Activated CD4-positive, alpha-beta T cell treated with anti-CD3 and anti-CD28 coated beads for 1 hour (primary cell): ENCODE data around the gene TNS1.

Experiments
- DNase-seq: peaks from one replicate; pipeline ENCODE4 v3.0.0-alpha.2; 2020

Gene TNS1

DNA sequence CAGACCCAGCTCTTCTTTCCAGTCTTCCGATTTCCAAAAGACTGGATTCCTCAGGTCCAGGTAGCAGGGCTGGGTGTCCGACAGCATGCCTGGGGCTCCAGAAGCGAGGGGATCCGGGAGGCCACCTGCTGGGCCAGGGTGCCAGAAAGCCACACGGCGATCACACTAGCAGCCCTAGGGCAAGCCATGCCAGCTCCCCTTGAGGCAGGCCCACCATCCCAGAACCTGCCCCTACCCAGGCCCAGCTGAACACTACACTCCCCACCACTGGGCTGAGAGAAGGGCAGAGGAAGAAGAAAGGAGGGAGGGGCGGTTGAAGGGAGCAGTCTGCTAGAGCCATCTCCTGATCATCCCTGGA is 163.1 kb downstream of the TNS1 start:
- no peak for DNase-seq

DNA sequence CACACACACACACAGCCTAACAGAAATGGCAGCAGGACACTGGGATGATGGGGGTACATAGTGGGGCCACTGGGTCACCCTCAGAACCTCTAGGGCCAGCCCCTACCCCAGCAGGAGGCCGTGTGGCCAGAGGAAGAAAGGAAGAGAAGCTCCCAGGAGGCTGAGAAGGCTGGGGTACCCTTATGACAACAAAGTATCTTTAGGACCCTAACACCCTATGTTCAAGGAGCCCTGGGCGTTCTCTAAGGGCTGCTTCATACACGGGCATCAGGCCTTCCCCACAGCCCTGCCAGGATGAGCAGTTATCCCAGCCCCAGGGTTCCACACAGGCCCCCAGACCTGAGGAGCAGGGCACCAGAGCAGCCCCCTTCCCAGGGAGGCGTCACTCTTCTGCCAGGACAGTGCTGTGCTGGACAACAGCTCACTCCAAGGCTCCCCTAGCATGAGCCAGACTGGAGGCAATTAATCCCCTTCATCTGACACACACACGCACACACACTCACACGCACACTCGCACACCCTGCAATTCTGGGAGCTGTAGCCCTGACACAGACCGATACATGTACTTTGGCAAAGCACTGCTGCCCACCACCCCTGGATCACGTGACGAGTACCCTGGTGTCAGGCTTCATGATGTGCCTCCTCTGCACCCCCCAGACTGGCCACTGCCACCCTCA is 163.6 kb downstream of the TNS1 start:
- DNase-seq: no peak

DNA sequence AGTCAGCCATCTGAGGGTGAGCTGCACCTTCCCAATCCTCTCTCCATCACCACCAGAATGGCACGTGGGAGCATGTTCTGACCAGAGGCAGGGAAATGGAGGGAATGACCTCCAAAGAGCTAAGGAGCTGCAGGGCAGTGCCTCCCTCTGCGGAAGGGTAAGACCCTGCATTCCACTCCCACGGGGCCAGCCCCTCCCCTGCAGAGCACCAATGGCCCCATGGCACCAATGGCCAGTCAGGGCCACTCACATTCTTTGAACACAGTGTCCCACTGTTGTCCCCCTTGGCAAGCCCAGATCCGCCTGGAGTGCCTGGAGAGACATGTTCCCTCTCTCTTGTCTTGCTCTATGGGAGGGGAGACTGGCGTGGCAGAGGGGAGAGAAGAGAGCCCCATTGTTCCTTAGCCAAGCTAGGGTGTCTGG is 164.4 kb downstream of the TNS1 start:
- no peak for DNase-seq

DNA sequence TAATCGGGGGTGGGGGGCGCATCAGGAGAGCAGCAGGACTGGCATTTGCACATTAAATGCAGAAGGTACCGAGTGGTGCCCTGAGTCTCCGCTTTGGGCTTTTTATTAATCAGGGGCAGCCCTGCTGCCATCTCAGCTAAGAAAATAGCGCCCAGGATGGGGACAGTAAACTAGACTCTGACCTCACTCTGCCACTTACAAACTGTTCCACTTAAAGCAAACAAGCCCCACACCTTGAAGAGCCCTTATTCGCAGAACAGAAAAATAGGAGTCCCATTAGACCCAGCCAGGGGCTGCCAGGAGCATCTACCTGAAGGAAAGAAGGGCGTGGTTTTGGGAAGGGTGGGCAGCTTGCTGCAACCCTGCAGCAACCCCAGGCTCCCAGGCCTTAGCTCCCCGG is 165.3 kb downstream of the TNS1 start:
- no peak for DNase-seq

DNA sequence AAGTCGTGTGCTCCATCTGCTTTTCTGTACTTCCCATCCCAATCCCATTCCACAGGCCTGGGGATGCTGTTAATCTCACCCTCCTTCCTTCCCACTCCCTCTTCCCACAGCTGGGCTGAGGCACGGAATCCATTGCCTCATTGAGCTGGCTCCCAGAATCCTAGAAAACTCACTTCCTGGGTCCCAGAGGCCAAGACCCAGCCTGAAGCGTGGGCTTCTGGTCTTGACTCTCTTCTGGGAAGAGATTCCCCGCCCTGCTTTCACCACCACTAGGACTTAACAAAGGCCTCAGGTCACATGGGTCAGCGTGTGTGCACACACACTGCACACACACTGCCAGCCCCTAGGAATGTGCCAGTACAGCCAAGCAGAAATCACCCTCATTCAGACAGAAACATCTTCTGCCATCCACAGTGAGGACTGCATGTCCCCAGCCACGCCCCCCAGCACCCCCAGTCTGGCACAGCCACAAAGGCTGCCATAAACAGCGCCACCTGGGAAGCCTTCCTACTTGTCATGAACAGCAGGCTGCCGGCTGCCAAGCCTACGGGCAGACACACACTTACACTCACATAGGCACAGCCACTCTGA is 165.8 kb downstream of the TNS1 start:
- DNase-seq: no peak

DNA sequence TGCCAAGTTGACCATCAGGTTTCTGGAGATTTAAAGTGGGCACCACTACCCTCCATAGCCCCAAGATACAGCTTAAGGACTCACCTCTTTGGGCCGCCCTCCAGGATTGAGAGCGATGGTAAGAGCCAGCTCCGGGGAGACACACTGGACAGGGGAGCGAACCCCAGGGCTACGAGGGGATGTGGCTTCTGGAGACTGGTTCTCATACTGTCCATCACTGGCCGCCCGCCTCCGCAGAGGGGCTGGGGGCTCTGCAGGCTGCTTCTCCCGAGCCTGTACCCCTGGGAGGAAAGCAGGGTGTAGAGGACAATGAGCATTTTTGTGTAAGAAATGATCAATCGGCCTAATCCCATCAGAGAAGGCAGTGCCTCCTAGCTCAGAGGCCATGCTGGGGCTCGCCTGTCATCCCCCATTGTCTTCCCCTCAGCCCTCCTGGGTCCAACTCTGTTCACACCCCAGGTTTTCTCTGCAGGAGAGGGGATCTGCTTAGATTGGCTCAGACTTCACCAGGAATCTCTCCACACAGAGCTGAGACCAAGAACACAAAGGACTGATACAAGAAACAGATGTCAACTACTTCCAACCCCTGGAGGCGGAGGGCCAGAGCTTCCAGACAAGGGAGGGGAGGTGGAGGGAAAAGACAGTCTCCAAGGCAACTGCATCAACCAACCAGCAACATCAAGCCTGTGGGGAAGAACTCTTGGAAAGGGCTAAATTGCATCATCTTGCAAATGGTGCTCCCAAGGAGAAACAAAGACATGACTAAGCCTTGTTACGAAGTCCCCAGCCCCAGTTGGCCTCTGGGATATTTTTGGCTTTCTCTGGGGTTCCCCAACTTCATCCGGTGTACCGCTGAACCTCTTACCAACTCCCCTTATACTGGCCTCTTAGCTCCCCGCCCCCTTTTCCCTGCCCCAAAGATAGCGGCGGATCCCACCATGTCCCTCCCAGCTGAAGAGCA is 166.6 kb downstream of the TNS1 start:
- no peak for DNase-seq

DNA sequence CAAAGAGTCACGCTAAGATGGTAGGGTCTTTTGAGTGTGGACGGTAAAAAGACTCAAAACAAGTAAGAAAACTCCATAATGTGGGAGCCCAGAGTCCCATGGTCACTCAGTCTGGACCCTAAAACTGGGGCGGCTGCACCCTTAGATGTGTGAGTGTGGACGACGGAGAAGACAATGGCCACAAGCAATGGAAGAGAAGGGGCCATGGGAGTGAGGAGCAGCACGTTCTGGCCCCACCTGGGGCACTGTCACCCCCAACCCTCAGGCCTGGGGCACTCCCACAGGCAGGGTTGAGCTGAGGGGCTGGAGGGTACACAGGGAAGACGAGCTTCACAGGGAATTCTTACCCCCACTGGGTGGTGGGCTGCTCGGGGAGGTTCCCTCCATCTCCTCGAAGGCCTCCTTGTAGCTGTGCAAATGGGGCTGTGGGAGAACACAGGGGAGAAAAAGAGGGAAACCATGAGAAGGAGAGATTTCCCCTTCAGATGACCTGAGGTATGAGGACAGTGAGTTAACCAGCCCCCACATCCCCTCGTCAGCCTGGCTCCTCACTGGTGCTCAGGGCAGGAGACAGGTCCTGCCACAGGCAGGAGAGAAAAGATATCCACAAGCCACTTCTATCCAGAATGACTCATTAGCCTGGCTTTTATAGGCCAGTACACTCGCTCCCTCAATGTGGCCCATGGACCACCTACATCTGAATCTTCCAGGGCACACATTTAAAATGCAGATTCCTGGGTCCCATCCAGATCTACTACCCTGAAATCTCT is 167.9 kb downstream of the TNS1 start:
- no peak for DNase-seq

DNA sequence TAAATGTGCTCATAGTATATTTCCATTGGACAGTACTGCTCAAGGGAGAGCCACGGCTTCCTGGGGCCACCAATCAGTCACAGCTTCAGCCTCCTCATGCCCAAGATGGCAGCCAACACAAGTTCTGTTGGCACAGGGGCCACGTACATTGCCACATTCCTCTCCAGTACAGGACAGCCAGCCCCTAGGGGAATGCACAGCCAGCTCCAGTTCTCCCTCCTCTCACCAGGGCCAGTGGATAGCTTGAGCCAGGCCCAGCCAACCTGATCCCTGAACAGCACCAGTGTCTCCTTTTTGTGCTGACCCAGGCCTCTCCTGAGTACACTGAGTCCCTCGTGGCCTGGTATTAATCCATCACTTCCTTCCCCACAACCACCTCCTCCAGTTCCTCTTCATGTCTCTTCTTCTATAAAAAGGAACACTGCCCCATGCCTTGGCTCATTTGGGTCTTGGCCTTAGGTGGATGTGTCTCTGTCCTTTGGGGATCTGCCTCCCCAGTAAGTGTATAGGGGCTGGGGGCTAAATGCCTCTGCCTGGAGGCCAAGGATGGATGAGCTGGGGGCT is 168.7 kb downstream of the TNS1 start:
- no peak for DNase-seq

DNA sequence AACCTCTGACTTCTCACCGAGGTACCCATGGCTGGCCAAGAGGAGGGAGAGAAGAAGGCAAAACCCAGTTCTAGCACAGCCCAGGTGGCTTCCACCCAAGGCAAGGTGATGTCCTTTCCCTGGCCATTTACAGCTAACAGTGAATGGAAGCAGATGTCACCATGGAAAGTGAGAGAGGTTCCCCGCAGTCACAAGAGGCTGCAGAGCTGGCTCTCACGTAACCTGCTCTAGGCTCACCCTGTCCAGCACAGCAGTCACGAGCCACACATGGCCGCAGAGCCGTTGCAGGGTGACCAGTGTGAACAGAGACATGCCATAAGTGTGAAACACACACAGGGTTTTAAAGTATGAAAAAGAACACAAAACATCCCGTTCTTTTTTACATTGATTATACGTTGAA is 169.4 kb downstream of the TNS1 start:
- DNase-seq: no peak

DNA sequence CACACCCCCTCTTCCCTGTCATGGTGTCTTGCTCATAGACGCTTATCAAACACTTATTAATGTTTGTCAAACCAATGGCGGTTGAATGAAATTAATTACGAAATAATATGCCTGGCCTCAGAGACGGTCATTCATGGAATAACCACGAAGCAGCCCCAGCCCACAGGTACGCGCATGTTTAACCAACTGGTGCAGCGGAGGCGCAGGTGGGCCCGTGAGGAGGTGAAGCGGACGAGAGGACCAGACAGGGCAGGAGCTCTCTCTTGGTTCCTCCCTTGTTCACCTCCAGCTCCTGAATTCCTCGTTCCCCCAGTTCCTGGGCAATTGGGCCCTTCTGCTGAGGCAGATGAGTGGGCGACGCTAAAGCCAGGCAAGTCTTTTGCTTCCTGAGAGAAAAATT is 169.8 kb downstream of the TNS1 start:
- no peak for DNase-seq

DNA sequence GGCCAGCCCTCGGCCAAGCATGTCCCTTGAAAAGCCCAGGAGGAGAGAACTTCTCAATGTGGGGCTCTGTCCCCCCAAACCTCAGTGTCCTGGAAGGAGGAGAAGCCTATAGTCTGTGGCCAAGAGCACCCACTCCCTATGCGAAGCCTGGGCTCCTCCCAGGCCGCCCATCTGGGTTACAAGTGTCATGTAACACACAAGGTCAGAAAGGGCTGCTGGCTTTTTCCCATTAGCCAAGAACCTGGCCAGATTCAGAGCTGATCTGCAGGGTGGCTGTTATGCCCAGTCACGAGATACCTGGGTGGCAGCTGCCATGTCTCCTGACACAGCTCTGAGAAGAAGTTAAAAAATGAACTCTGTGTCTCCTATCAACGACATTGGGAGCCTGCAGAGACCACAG is 170.7 kb downstream of the TNS1 start:
- DNase-seq: no peak

DNA sequence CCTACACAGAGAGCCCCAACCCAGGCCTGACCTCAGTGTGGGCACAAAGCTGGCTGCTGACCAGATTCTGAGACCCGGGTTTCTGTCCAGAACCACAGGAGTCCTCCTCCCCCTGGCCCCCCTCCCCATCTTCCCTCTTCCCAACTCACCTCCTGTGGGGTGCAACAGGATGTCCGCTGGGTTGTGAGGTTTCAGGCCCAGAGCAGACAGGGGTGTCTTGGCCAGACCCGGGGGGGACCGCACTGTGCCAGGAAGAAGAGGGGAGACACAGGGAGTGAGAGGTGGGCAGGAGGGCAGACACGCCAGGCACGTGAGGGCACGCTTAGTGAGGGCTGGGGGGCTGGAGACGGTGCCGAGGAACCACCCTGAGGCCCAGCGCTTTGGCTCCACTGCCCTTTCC is 171.5 kb downstream of the TNS1 start:
- no peak for DNase-seq

DNA sequence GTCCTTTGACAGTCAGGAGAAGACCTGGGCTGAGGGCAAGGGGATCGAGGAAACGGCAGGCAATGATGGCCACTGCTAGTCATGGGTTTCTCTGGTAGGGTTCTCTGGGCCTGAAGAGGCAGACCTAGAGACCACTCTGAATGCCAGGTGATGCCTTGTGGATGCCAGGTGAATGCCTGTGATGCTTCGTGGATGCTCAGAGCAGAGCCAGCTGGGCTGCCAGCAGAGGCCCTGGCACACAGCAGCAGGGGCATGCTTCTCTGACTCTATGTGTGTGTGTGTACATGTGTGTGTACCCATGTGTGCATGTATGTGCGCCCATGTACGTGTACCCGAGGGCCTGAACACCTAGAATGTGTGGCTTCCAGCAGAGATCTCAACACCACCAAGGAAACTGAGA is 172.0 kb downstream of the TNS1 start:
- no peak for DNase-seq

DNA sequence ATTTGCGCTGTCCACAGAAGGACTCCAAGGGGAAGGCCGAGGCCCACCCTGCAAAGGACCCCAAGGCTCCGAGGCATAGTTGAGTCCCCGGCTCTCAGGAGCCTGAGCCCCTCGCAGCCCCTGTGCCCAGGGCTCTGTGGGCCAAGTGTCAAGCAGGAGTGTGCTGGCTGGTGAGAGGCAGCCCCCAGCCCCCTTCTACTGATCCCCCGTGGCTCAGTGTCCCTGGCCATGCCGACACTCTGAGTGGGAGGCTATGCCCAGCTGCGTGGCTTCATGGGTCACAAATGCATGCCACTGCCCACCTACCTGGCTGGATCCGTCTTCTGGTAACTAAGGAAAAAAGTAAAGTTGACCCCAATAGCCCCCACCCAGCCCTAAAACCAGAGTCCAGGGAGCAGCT is 172.7 kb downstream of the TNS1 start:
- DNase-seq: no peak

DNA sequence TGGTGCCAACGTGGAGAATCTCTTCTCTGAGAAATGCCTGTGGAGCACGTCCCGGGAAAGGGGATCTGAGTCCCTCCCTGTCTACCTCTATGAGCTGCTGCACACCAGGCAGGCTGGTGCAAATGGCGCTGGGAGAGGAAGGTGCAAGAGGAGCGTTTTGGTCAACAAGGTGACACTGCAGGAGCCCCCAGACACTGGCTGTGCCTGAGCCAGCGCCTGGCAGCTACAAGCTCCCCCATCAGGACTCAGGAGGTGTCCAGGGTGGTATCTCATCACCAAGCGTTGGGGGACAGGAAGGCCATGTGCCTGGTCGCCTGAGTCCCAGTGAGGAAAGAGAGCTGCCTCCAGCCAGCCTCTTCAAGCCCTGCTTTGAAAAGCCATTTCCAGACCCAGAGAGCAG is 173.4 kb downstream of the TNS1 start:
- no peak for DNase-seq

DNA sequence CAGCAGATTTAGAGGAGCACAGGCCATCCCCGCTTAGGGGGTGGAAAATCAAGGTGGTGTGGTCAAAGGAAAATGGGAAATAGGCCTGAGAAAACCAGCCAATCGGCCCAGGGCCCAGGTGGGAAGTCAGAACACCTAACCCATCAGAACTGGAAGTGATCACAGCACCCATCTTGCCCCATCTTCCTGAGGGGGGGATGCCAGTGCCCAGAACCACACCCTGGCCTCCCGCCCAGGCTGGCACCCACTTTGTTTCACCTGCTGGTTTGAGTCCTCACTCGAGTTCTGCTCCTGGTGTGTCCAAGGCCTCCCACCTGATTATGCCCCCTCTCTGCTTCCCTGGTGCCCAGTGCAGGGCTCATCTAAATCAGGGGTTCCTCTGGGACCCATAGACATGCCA is 174.5 kb downstream of the TNS1 start:
- DNase-seq: no peak

DNA sequence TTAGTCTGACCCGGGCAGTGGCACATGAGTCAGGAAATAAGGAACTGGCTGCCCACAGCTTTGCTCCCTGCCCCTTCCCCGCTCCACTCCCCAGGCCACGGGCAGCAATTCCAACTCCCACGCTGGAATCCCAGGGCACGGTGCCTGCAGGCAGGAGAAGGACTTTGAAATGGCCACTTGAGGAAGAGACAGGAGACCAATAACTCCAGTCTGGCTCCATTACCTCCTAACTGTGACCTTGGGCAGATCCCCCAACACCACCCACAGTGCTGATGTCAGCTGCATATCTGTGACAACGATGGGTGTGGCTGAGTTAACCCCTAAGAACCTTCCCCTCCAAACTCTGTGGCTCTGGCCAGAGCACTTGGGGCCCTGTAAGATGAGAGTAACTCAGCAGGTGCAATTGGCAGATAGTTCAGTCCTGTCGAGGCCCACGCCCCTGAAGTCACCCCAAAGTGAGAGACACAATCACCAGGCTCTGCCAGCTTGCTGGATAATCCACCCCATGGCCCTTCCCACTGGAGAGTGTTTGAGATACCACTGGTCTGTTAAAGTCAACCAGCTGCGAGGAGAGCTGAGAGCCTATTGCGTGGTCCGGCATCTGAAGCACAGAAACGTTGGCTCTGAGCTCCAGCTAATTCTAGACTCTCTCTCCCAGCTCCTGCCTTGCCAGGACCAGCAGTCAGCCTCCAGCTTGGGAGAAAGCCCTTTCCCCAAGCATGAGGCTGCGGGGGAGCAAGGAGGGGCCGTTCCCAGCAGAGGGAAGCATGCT is 175.2 kb downstream of the TNS1 start:
- DNase-seq: no peak

DNA sequence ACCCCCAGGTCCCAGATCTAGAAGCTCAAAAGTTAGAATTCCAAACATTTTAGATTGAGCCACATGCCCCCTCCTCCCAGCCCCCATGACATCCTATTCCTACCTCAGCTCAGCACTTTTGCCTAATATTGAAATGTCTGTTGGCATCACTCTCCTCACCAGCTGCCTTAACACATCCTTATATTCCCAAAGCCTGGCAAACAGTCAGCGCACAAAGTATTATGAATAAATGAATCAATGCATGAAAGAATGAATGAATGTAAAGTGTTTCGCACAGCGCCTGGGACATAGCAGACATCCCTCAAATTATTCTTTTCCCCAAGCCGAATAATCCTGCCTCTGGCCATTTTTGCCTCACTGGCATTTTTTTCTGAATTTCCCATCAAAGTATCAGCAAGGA is 175.8 kb downstream of the TNS1 start:
- no peak for DNase-seq

DNA sequence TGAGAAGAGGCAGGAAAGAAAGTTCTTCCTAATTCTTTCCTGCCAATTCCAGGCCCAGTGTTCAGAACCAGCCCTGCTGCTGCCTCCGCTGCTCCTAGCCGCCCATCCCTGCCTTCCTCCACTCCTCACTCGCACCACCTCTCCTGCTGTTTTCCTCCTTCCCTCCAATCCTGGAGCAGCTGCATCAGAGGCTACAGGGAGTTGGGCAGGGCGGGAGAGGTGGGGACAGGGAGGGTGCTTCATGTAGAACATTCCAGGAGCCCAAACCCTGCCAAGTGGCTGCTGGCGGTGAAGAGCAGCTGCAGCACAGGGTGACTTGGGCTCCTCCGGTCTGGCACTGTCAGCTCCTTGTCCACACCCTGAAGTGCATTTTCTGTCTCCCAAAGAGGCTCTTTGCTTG is 176.3 kb downstream of the TNS1 start:
- DNase-seq: no peak

DNA sequence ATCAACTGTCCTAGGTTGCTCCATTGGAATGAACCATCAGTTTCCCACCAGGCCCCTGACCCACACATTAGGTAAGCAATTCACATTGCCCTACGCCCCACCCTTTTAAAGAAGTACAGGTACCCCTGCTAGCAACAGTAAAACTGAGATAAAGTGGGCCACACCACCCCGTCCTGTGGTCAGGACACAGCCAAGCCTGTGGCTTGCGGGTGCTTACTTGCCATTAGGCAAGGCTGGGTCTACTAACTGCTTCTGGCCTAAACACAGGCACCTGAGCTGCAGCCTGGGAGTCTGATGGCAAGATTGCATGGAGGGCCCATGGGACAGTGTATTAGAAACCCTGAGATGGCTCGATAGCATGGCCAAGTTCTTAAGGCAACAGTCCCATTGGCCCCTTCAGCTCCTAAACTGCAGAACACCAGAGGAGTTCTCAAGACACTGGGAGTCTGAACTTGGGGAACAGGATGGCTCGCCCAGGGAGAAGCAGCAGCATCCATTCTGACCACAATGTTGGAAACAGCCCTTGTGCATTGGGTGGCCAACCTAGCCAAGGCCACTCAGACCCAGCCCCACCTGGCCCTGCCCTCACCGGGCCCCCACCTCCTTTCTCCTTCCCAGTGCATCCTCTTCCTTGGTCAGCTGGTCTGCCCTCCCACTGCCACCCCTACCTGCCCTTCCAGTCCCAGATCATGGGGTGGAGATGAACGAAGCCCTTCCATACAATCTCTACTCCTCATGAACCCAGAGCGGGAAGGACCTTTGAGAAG is 177.1 kb downstream of the TNS1 start:
- no peak for DNase-seq

DNA sequence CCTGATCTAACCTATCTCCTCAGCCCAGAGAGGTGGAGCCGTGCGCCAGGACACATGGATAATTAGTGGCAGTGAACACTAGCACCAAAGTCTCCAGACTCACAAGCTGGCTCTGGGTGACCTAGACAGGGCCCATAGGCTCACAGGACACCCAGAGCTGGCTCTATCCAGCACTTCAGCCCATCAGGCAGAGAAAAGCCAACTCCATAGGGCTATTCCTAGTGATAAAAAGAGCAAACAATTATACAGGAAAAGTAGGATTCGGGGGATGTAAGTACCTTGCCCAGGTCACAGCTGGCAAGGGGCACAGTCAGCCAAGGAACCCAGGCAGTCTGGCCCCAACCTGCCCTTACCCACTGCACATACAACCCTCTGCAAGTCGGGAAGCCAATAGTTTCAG is 178.6 kb downstream of the TNS1 start:
- no peak for DNase-seq
